HEK293 (cell line): ENCODE measurements around the gene LRFN3.

Source experiments
- BCL11B ChIP-seq: fragments of 450-650 bp; formaldehyde crosslinking; IDR thresholded peaks from 2 replicates; pipeline ENCODE4 v1.5.1; 2016; ENCODE audit warnings: low read depth, missing biosample characterization, missing genetic modification characterization
- HOXC10 ChIP-seq: sonication (generic); formaldehyde crosslinking; IDR thresholded peaks from 2 replicates; pipeline ENCODE4 v1.8.1; 2023; ENCODE audit warnings: mild to moderate bottlenecking, missing genetic modification reagents
- HOXD13 ChIP-seq: sonication (generic); formaldehyde crosslinking; IDR thresholded peaks from 2 replicates; pipeline ENCODE4 v1.8.0; 2022; ENCODE audit warnings: missing genetic modification reagents, borderline replicate concordance
- PRDM1 ChIP-seq: fragments of 450-650 bp; formaldehyde crosslinking; IDR thresholded peaks from 2 replicates; pipeline ENCODE4; 2016; ENCODE audit warnings: missing biosample characterization, missing genetic modification characterization
- TCF7L2 ChIP-seq: IDR thresholded peaks from 2 replicates; pipeline ENCODE4 v1.6.1; 2011; ENCODE audit warnings: low read depth, mild to moderate bottlenecking, inconsistent platforms, low read length, moderate library complexity, borderline replicate concordance
- ZBTB20 ChIP-seq: fragments of 450-650 bp; formaldehyde crosslinking; IDR thresholded peaks from 2 replicates; pipeline ENCODE4 v1.5.1; 2016; ENCODE audit warnings: missing biosample characterization, missing genetic modification characterization
- ZNF175 ChIP-seq: fragments of 450-650 bp; formaldehyde crosslinking; IDR thresholded peaks from 2 replicates; pipeline ENCODE4 v1.5.1; 2016; ENCODE audit warnings: missing biosample characterization, missing genetic modification characterization
- ZNF2 ChIP-seq: fragments of 450-650 bp; formaldehyde crosslinking; IDR thresholded peaks from 2 replicates; pipeline ENCODE4 v1.5.1; 2016; ENCODE audit warnings: missing biosample characterization, missing genetic modification characterization
- ZNF302 ChIP-seq: fragments of 450-650 bp; formaldehyde crosslinking; IDR thresholded peaks from 2 replicates; pipeline ENCODE4 v1.5.1; 2016; ENCODE audit warnings: missing biosample characterization, missing genetic modification characterization, low read depth
- ZNF354C ChIP-seq: fragments of 450-650 bp; formaldehyde crosslinking; IDR thresholded peaks from 2 replicates; pipeline ENCODE4 v1.5.1; 2016; ENCODE audit warnings: missing biosample characterization, missing genetic modification characterization, low read depth, borderline replicate concordance
- ZNF48 ChIP-seq: fragments of 450-650 bp; formaldehyde crosslinking; IDR thresholded peaks from 2 replicates; pipeline ENCODE4 v1.5.1; 2016; ENCODE audit warnings: missing biosample characterization, missing genetic modification characterization
- ZNF529 ChIP-seq: fragments of 450-650 bp; formaldehyde crosslinking; IDR thresholded peaks from 2 replicates; pipeline ENCODE4 v1.5.1; 2017; ENCODE audit warnings: missing genetic modification characterization, missing biosample characterization; ENCODE audit not compliant: insufficient replicate concordance
- ZNF549 ChIP-seq: fragments of 450-650 bp; IDR thresholded peaks from 2 replicates; pipeline ENCODE4 v1.5.1; 2018; ENCODE audit warnings: missing biosample characterization, missing genetic modification characterization, mild to moderate bottlenecking, inconsistent platforms, moderate library complexity
- ZNF623 ChIP-seq: fragments of 450-650 bp; formaldehyde crosslinking; IDR thresholded peaks from 2 replicates; pipeline ENCODE4 v1.5.1; 2016; ENCODE audit warnings: missing biosample characterization, missing genetic modification characterization
- ZNF776 ChIP-seq: fragments of 450-650 bp; formaldehyde crosslinking; IDR thresholded peaks from 2 replicates; pipeline ENCODE4 v1.5.0; 2017; ENCODE audit warnings: missing biosample characterization, missing genetic modification characterization, borderline replicate concordance
- ZNF777 ChIP-seq: fragments of 450-650 bp; formaldehyde crosslinking; IDR thresholded peaks from 2 replicates; pipeline ENCODE4 v1.5.1; 2017; ENCODE audit warnings: missing biosample characterization, missing genetic modification characterization, borderline replicate concordance
- ZNF785 ChIP-seq: fragments of 450-650 bp; formaldehyde crosslinking; IDR thresholded peaks from 2 replicates; pipeline ENCODE4 v1.5.1; 2016; ENCODE audit warnings: missing biosample characterization, missing genetic modification characterization
- ZSCAN23 ChIP-seq: fragments of 450-650 bp; formaldehyde crosslinking; IDR thresholded peaks from 2 replicates; pipeline ENCODE4 v1.5.1; 2016; ENCODE audit warnings: missing biosample characterization, missing genetic modification characterization
- TF ChIP-seq, protein P1 (sequence below): fragments of 450-650 bp; formaldehyde crosslinking; IDR thresholded peaks from 2 replicates; pipeline ENCODE4 v1.5.0; 2017; ENCODE audit warnings: missing biosample characterization, missing genetic modification characterization, borderline replicate concordance
- TF ChIP-seq, protein P2 (sequence below): fragments of 450-650 bp; formaldehyde crosslinking; IDR thresholded peaks from 2 replicates; pipeline ENCODE4 v1.5.1; 2016; ENCODE audit warnings: missing biosample characterization, missing genetic modification characterization
- TF ChIP-seq, protein P3 (sequence below): fragments of 450-650 bp; formaldehyde crosslinking; IDR thresholded peaks from 2 replicates; pipeline ENCODE4 v1.5.1; 2016; ENCODE audit warnings: missing biosample characterization, missing genetic modification characterization, borderline replicate concordance
- TF ChIP-seq, protein P4 (sequence below): fragments of 450-650 bp; formaldehyde crosslinking; IDR thresholded peaks from 2 replicates; pipeline ENCODE4 v1.5.1; 2016; ENCODE audit warnings: missing biosample characterization, missing genetic modification characterization
- TF ChIP-seq, protein P5 (sequence below): fragments of 450-650 bp; IDR thresholded peaks from 2 replicates; pipeline ENCODE4 v1.5.1; 2018; ENCODE audit warnings: missing biosample characterization, mild to moderate bottlenecking, missing genetic modification characterization

LRFN3 gene

DNA sequence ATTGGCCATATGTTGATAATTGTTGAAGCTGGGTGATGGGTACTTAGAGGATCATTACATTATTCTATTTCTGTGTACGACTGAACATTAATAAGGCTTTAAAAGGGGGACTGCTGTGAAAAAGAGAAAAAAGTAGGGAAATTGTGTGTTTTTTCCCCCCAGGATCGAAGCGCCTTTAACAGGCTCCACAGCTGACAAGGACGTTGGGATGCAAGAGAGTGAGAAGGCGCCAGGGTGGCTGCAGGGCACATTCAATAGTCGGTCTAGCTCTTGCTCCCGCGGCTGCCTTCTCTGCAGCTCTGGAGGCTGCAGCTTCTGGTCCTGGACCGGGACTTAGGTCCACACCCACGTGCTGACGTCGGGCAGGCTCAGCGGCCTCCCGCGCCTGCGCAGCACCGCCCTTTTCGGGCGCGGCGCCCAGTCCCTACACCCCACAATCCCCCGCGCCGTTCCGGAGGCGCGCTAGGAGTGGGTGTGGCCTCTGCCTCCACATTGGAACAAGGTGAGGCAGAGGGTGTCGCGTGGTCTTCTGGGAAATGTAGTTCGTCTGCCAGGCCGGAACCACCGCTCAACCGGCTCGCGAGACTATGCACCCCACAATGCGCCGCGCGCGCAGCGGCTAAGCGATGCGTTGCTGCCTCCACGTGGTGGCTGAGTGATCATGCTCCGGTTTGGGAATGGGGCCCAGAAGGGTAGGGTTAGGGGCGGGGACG is 4.9 kb upstream of the LRFN3 start (continued):
- TF ChIP-seq ZNF549 (tag by site-specific recombination) = no peak
- peak; percentile 93 for TF ChIP-seq ZNF2 (tag by site-specific recombination)
- TF ChIP-seq ZNF302 (tag by site-specific recombination) = no peak
- TF ChIP-seq HOXD13 = no peak
- no peak for TF ChIP-seq ZNF785 (tag by site-specific recombination)
- no peak for TF ChIP-seq BCL11B (tag by site-specific recombination)
- TF ChIP-seq ZNF175 (tag by site-specific recombination) = no peak
- no peak; the same call in 1 of the 2 replicates for TF ChIP-seq ZSCAN23
- TF ChIP-seq PRDM1 (tag by site-specific recombination) = peak; percentile 29
- TF ChIP-seq, protein P1, sequence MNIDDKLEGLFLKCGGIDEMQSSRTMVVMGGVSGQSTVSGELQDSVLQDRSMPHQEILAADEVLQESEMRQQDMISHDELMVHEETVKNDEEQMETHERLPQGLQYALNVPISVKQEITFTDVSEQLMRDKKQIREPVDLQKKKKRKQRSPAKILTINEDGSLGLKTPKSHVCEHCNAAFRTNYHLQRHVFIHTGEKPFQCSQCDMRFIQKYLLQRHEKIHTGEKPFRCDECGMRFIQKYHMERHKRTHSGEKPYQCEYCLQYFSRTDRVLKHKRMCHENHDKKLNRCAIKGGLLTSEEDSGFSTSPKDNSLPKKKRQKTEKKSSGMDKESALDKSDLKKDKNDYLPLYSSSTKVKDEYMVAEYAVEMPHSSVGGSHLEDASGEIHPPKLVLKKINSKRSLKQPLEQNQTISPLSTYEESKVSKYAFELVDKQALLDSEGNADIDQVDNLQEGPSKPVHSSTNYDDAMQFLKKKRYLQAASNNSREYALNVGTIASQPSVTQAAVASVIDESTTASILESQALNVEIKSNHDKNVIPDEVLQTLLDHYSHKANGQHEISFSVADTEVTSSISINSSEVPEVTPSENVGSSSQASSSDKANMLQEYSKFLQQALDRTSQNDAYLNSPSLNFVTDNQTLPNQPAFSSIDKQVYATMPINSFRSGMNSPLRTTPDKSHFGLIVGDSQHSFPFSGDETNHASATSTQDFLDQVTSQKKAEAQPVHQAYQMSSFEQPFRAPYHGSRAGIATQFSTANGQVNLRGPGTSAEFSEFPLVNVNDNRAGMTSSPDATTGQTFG (tag by site-specific recombination) = no peak
- TF ChIP-seq ZBTB20 (tag by site-specific recombination) = peak; percentile 51; the same call in 1 of the 2 replicates
- TF ChIP-seq, protein P2, sequence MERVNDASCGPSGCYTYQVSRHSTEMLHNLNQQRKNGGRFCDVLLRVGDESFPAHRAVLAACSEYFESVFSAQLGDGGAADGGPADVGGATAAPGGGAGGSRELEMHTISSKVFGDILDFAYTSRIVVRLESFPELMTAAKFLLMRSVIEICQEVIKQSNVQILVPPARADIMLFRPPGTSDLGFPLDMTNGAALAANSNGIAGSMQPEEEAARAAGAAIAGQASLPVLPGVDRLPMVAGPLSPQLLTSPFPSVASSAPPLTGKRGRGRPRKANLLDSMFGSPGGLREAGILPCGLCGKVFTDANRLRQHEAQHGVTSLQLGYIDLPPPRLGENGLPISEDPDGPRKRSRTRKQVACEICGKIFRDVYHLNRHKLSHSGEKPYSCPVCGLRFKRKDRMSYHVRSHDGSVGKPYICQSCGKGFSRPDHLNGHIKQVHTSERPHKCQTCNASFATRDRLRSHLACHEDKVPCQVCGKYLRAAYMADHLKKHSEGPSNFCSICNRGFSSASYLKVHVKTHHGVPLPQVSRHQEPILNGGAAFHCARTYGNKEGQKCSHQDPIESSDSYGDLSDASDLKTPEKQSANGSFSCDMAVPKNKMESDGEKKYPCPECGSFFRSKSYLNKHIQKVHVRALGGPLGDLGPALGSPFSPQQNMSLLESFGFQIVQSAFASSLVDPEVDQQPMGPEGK = peak; percentile 46
- TF ChIP-seq, protein P3, sequence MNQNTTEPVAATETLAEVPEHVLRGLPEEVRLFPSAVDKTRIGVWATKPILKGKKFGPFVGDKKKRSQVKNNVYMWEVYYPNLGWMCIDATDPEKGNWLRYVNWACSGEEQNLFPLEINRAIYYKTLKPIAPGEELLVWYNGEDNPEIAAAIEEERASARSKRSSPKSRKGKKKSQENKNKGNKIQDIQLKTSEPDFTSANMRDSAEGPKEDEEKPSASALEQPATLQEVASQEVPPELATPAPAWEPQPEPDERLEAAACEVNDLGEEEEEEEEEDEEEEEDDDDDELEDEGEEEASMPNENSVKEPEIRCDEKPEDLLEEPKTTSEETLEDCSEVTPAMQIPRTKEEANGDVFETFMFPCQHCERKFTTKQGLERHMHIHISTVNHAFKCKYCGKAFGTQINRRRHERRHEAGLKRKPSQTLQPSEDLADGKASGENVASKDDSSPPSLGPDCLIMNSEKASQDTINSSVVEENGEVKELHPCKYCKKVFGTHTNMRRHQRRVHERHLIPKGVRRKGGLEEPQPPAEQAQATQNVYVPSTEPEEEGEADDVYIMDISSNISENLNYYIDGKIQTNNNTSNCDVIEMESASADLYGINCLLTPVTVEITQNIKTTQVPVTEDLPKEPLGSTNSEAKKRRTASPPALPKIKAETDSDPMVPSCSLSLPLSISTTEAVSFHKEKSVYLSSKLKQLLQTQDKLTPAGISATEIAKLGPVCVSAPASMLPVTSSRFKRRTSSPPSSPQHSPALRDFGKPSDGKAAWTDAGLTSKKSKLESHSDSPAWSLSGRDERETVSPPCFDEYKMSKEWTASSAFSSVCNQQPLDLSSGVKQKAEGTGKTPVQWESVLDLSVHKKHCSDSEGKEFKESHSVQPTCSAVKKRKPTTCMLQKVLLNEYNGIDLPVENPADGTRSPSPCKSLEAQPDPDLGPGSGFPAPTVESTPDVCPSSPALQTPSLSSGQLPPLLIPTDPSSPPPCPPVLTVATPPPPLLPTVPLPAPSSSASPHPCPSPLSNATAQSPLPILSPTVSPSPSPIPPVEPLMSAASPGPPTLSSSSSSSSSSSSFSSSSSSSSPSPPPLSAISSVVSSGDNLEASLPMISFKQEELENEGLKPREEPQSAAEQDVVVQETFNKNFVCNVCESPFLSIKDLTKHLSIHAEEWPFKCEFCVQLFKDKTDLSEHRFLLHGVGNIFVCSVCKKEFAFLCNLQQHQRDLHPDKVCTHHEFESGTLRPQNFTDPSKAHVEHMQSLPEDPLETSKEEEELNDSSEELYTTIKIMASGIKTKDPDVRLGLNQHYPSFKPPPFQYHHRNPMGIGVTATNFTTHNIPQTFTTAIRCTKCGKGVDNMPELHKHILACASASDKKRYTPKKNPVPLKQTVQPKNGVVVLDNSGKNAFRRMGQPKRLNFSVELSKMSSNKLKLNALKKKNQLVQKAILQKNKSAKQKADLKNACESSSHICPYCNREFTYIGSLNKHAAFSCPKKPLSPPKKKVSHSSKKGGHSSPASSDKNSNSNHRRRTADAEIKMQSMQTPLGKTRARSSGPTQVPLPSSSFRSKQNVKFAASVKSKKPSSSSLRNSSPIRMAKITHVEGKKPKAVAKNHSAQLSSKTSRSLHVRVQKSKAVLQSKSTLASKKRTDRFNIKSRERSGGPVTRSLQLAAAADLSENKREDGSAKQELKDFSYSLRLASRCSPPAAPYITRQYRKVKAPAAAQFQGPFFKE = no peak
- TF ChIP-seq, protein P4, sequence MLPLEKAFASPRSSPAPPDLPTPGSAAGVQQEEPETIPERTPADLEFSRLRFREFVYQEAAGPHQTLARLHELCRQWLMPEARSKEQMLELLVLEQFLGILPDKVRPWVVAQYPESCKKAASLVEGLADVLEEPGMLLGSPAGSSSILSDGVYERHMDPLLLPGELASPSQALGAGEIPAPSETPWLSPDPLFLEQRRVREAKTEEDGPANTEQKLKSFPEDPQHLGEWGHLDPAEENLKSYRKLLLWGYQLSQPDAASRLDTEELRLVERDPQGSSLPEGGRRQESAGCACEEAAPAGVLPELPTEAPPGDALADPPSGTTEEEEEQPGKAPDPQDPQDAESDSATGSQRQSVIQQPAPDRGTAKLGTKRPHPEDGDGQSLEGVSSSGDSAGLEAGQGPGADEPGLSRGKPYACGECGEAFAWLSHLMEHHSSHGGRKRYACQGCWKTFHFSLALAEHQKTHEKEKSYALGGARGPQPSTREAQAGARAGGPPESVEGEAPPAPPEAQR (tag by site-specific recombination) = no peak
- no peak for TF ChIP-seq ZNF48 (tag by site-specific recombination)
- no peak for TF ChIP-seq ZNF354C (tag by site-specific recombination)
- no peak for TF ChIP-seq TCF7L2
- TF ChIP-seq ZNF776 = no peak
- TF ChIP-seq HOXC10 (CRISPR knock-in tag) = no peak
- TF ChIP-seq, protein P5, sequence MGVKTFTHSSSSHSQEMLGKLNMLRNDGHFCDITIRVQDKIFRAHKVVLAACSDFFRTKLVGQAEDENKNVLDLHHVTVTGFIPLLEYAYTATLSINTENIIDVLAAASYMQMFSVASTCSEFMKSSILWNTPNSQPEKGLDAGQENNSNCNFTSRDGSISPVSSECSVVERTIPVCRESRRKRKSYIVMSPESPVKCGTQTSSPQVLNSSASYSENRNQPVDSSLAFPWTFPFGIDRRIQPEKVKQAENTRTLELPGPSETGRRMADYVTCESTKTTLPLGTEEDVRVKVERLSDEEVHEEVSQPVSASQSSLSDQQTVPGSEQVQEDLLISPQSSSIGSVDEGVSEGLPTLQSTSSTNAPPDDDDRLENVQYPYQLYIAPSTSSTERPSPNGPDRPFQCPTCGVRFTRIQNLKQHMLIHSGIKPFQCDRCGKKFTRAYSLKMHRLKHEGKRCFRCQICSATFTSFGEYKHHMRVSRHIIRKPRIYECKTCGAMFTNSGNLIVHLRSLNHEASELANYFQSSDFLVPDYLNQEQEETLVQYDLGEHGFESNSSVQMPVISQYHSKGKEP (tag by site-specific recombination) = no peak; the same call in none of the 2 replicates
- no peak for TF ChIP-seq ZNF623 (tag by site-specific recombination)
- no peak for TF ChIP-seq ZNF777 (tag by site-specific recombination)
- TF ChIP-seq ZNF529 (tag by site-specific recombination) = no peak
